Nephron (organoid): ENCODE measurements around the gene RHCE.
"Not testable (repeated sequence)": the region's sequence is repeated elsewhere in the genome, so short reads cannot be mapped to it uniquely, and the experiment has no call there.

ENCODE experiments used
- H3K27ac Mint-ChIP-seq, 3 experiments: 2 replicates each; pipeline ENCODE4 v1.8.0; 2020; ENCODE audit warnings: mixed read lengths in 3 of 3, mild to moderate bottlenecking in 2 of 3, moderate library complexity in 1 of 3
- H3K27me3 Mint-ChIP-seq: 2 replicates; pipeline ENCODE4 v1.8.0; 2021; ENCODE audit warnings: low read depth, mild to moderate bottlenecking, moderate library complexity, mixed read lengths
- H3K36me3 Mint-ChIP-seq: 2 replicates; pipeline ENCODE4 v1.8.0; 2020; ENCODE audit warnings: low read depth, mixed read lengths
- H3K4me1 Mint-ChIP-seq: 2 replicates; pipeline ENCODE4 v1.8.0; 2020; ENCODE audit warnings: mixed read lengths
- H3K4me3 Mint-ChIP-seq, 3 experiments: 2 replicates each; pipeline ENCODE4 v1.8.0; 2020; ENCODE audit warnings: mild to moderate bottlenecking in 3 of 3, mixed read lengths in 3 of 3, moderate library complexity in 2 of 3
- H3K9me3 Mint-ChIP-seq: 2 replicates; pipeline ENCODE4 v1.8.0; 2020; ENCODE audit warnings: mixed read lengths
- CTCF ChIP-seq, 3 experiments: fragments of 200-600 bp; sonication (generic); IDR thresholded peaks; one replicate each; pipeline ENCODE4 v1.5.0; 2021; ENCODE audit warnings: antibody characterized with exemption in 3 of 3; ENCODE audit not compliant: unreplicated experiment in 3 of 3

Gene RHCE

GRCh38 chr1:25450891-25451290 lies 30.3 kb upstream of the RHCE start:
- TF ChIP-seq CTCF (IDR thresholded peaks at IDR 0.05; ENCODE audit: unreplicated experiment in 3 of 3): no peak
- Mint-ChIP-seq H3K27ac (no peak overlapping the region), H3K36me3 (peaks cover 31% of the 10 kb centered on the region), H3K27me3 (no peaks in the 10 kb centered on the region), H3K9me3 (no peaks in the 10 kb centered on the region), H3K4me3 (no peak overlapping the region), H3K4me1 (peaks cover 3% of the 10 kb centered on the region)

- Mint-ChIP-seq H3K27me3 (no peaks in the 10 kb centered on the region), H3K4me3 (no peak overlapping the region), H3K27ac (no peak overlapping the region), H3K9me3 (no peaks in the 10 kb centered on the region), H3K36me3 (peaks cover 17% of the 10 kb centered on the region), H3K4me1 (peaks cover 3% of the 10 kb centered on the region)
- no peak for TF ChIP-seq CTCF (IDR thresholded peaks at IDR 0.05; ENCODE audit: unreplicated experiment in 3 of 3)
These were observed 26.9 kb upstream of the RHCE start for GRCh38 chr1:25447547-25447946.

DNA sequence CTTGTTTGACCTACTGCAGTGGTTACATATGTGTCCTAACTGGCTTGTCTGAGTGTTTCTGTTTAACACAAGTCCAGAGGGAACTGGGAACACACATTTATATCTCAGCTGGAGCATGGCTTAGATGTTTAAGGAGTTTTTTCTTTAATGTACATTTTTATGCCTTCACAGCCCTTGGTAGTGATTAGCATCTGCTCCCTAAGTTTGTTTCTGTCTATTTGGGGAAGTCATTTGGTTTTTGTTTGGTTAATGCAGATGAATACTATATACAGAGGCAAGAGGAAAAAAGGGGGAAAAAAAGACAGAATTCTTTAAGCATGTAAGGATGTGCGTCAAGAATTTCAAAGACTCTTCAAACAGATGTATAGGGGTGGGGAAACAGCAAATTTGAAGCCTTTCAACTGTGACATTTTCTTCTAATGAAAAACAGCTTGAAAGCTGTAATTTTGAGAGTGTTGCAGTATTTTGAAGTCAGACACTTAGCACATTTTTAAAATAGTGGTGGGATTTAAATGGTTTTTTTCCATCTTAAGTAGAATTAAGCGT lies 25.4 kb upstream of the RHCE start:
- Mint-ChIP-seq H3K36me3 (peaks cover 14% of the 10 kb centered on the region), H3K27ac (peak overlapping the region in 1 of 3 experiments; percentile 49), H3K4me1 (peaks cover 10% of the 10 kb centered on the region), H3K9me3 (no peaks in the 10 kb centered on the region), H3K4me3 (no peak overlapping the region), H3K27me3 (no peaks in the 10 kb centered on the region)
- TF ChIP-seq CTCF (IDR thresholded peaks at IDR 0.05; ENCODE audit: unreplicated experiment in 3 of 3): no peak

DNA sequence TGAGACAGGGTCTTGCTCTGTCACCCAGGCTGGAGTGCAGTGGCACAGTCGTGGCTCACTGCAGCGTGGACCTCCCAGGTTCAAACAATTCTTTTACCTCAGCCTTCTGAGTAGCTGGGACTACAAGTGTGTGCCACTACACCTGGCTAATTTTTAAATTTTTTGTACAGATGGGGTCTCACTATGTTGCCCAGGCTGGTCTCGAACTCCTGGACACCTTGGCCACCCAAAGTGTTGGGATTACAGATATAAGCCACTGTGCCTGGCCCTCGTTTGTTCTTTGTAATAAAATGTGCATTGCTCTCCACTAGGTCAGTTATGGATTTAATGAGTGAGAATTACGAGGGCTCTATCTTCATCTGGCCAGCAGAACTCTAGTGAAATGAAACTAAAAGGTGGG lies 24.0 kb upstream of the RHCE start:
- not testable (repeated sequence) for H3K9me3 Mint-ChIP-seq, H3K4me3 Mint-ChIP-seq, H3K36me3 Mint-ChIP-seq, H3K27me3 Mint-ChIP-seq, H3K4me1 Mint-ChIP-seq, H3K27ac Mint-ChIP-seq

- Mint-ChIP-seq H3K27me3 (no peaks in the 10 kb centered on the region), H3K27ac (no peak overlapping the region), H3K4me1 (peaks cover 6% of the 10 kb centered on the region), H3K9me3 (no peaks in the 10 kb centered on the region), H3K4me3 (no peak overlapping the region), H3K36me3 (peaks cover 10% of the 10 kb centered on the region)
- no peak for TF ChIP-seq CTCF (IDR thresholded peaks at IDR 0.05; ENCODE audit: unreplicated experiment in 3 of 3)
These were observed 22.5 kb upstream of the RHCE start for GRCh38 chr1:25443030-25443699.

DNA sequence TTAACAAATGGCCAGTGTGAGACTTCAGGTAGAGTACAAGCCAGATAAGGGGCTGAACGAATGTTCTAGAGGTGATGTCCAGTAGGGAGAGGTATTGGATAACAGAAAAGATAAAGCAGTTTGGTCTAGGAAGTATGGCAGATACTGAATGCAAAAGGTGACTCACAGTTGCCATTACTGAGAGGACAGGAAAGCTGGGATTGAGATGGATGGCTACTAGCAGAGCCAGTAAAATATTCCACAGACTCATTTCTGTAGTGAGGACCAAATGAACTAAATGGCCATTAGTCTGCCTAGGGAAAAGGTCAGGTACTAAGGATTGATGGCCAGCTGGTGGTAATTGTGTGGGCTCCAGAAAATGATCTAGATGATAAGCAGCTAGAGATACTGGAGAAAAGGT lies 21.6 kb upstream of the RHCE start:
- no peak overlapping the region for H3K27ac Mint-ChIP-seq
- no peak for TF ChIP-seq CTCF (IDR thresholded peaks at IDR 0.05; ENCODE audit: unreplicated experiment in 3 of 3)
- H3K36me3 Mint-ChIP-seq: peaks cover 4% of the 10 kb centered on the region
- no peaks in the 10 kb centered on the region for H3K9me3 Mint-ChIP-seq
- peaks cover 6% of the 10 kb centered on the region for H3K4me1 Mint-ChIP-seq
- H3K27me3 Mint-ChIP-seq: no peaks in the 10 kb centered on the region
- no peak overlapping the region for H3K4me3 Mint-ChIP-seq
